Measurements from ENCODE around the gene TPM2. TPM values are rescaled to one million over a fixed set of nuclear protein-coding genes. Genes with fewer than 3 reads are reported as not detected.
"Not testable (repeated sequence)": the region's sequence is repeated elsewhere in the genome, so short reads cannot be mapped to it uniquely, and the experiment has no call there.

Gene TPM2
- total RNA-seq, 1 experiment from 2014 or later, result 544 TPM

DNA sequence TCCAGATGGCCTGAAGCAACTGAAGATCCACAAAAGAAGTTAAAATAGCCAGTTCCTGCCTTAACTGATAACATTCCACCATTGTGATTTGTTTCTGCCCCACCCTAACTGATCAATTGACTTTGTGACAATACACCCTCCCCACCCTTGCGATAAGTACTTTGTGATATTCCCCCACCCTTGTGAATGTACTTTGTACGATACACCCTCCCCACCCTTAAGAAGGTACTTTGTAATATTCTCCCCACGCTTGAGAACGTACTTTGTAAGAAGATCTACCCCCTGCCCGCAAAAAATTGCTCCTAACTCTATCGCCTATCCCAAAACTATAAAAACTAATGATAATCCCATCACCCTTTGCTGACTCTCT is 52.9 kb downstream of the TPM2 start:
- H3K27ac ChIP-seq (ENCODE audit: low read length); H3K27me3 ChIP-seq (ENCODE audit: control insufficient read depth, insufficient read depth, low read length); H3K9me3 ChIP-seq (ENCODE audit: control insufficient read depth, insufficient read depth, low read depth, low read length); H3K36me3 ChIP-seq (ENCODE audit: control insufficient read depth, insufficient read depth, low read length); DNase-seq (ENCODE audit: low read depth, low spot score); BruUV-seq (replicated peaks); CTCF ChIA-PET; H3K4me1 ChIP-seq (ENCODE audit: control insufficient read depth, insufficient read depth, low read length); POLR2A ChIA-PET; H3K4me3 ChIP-seq (ENCODE audit: low read depth in 2 of 2, low read length in 2 of 2); intact Hi-C loops (cut with micrococcal nuclease; ENCODE audit: unreplicated experiment); ATAC-seq; in situ Hi-C loops (cut with HindIII; ENCODE audit: low pct_unique_long_range_greater_than_20kb, low sequenced_read_pairs): not testable (repeated sequence)

DNA sequence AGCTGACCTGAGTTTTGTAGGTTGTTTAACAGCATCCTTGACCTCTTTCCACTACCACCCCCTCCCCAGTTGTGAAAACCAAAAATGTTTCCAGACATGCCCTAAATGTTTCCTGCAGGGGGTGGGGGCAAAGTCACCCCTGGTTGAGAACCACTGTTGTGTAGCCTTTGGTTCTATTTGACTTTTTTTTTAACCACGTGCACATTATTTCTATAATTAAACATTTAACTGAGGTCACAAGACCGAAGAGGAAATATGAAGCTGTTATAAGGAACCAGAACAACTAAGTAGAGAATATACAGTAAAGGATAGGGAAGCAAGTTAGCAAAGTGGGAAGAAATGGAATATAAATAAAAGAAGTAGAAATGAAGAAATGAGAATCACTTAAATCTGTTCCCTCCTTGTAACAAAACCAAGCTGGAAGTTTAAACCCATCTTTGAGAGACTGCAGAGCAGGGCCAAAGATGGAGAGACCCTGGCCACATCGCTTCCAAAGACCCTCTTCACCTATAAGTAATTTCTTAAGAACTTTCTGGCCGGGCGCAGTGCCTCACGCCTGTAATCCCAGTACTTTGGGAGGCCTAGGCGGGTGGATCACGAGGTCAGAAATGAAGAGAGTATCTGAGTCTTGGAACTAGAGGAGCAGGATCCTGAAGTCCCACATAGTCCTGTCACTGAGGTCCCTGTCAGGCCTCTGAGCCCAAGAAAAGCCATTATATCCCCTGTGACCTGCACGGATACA is 53.4 kb downstream of the TPM2 start:
- DNase-seq (ENCODE audit: low read depth, low spot score) (no peak), ATAC-seq (no peak)
- Histone ChIP-seq H3K27ac (ENCODE audit: low read length) (no peak overlapping the region), H3K4me1 (ENCODE audit: control insufficient read depth, insufficient read depth, low read length) (0 out of 2 replicates have a peak, but pooled peaks cover 3% of the 10 kb centered on the region), H3K36me3 (ENCODE audit: control insufficient read depth, insufficient read depth, low read length) (no peaks in the 10 kb centered on the region), H3K27me3 (ENCODE audit: control insufficient read depth, insufficient read depth, low read length) (no peaks in the 10 kb centered on the region), H3K4me3 (ENCODE audit: low read depth in 2 of 2, low read length in 2 of 2) (no peak overlapping the region), H3K9me3 (ENCODE audit: control insufficient read depth, insufficient read depth, low read depth, low read length) (no peaks in the 10 kb centered on the region)
- in situ Hi-C loops (cut with HindIII; ENCODE audit: low pct_unique_long_range_greater_than_20kb, low sequenced_read_pairs) (no loop called here), intact Hi-C loops (cut with micrococcal nuclease; ENCODE audit: unreplicated experiment) (no loop called here)
- TF ChIP-seq POLR2AphosphoS5 (IDR thresholded peaks at IDR 0.05; ENCODE audit: low read depth, low read length) (no peak), SIN3A (IDR thresholded peaks at IDR 0.05; ENCODE audit: borderline replicate concordance, insufficient read depth, low read depth, low read length) (no peak), TCF7L2 (IDR thresholded peaks at IDR 0.05; ENCODE audit: low read depth, low read length) (no peak)
- TF ChIP-seq, protein P1, sequence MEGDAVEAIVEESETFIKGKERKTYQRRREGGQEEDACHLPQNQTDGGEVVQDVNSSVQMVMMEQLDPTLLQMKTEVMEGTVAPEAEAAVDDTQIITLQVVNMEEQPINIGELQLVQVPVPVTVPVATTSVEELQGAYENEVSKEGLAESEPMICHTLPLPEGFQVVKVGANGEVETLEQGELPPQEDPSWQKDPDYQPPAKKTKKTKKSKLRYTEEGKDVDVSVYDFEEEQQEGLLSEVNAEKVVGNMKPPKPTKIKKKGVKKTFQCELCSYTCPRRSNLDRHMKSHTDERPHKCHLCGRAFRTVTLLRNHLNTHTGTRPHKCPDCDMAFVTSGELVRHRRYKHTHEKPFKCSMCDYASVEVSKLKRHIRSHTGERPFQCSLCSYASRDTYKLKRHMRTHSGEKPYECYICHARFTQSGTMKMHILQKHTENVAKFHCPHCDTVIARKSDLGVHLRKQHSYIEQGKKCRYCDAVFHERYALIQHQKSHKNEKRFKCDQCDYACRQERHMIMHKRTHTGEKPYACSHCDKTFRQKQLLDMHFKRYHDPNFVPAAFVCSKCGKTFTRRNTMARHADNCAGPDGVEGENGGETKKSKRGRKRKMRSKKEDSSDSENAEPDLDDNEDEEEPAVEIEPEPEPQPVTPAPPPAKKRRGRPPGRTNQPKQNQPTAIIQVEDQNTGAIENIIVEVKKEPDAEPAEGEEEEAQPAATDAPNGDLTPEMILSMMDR (IDR thresholded peaks at IDR 0.05), result no peak
- TF ChIP-seq, protein P2, sequence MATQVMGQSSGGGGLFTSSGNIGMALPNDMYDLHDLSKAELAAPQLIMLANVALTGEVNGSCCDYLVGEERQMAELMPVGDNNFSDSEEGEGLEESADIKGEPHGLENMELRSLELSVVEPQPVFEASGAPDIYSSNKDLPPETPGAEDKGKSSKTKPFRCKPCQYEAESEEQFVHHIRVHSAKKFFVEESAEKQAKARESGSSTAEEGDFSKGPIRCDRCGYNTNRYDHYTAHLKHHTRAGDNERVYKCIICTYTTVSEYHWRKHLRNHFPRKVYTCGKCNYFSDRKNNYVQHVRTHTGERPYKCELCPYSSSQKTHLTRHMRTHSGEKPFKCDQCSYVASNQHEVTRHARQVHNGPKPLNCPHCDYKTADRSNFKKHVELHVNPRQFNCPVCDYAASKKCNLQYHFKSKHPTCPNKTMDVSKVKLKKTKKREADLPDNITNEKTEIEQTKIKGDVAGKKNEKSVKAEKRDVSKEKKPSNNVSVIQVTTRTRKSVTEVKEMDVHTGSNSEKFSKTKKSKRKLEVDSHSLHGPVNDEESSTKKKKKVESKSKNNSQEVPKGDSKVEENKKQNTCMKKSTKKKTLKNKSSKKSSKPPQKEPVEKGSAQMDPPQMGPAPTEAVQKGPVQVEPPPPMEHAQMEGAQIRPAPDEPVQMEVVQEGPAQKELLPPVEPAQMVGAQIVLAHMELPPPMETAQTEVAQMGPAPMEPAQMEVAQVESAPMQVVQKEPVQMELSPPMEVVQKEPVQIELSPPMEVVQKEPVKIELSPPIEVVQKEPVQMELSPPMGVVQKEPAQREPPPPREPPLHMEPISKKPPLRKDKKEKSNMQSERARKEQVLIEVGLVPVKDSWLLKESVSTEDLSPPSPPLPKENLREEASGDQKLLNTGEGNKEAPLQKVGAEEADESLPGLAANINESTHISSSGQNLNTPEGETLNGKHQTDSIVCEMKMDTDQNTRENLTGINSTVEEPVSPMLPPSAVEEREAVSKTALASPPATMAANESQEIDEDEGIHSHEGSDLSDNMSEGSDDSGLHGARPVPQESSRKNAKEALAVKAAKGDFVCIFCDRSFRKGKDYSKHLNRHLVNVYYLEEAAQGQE (IDR thresholded peaks at IDR 0.05; ENCODE audit: insufficient read depth in 1 of 2, low read depth in 2 of 2, low read length in 1 of 2), result no peak
- BruUV-seq (replicated peaks), result no TSS peak
- POLR2A ChIA-PET, result no interaction called here
- CTCF ChIA-PET, result no interaction called here

DNA sequence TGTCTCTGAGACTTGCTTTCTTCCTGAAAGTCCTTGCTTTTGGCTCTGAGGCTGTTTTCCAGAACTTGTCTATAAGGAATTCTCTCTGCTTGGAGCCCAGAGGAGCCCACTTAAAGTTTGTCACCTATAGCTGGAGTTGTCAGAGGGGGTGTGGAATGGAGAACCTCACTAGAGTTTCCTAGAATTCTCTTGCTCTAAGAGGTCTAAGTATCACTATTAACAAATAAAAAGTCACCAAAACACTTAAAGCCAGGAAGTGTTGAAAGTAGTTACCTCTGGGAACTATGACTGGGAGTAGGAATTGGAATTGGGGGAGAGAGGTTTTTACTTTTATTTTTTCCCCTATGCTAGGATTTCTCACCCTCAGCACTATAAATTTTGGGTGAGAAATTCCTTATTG is 54.0 kb downstream of the TPM2 start:
- H3K4me1 ChIP-seq (ENCODE audit: control insufficient read depth, insufficient read depth, low read length), result 0 out of 2 replicates have a peak, but pooled peaks cover 3% of the 10 kb centered on the region
- H3K9me3 ChIP-seq (ENCODE audit: control insufficient read depth, insufficient read depth, low read depth, low read length), result no peaks in the 10 kb centered on the region
- DNase-seq (ENCODE audit: low read depth, low spot score) (no peak), ATAC-seq (no peak)
- no peak overlapping the region for H3K27ac ChIP-seq (ENCODE audit: low read length)
- intact Hi-C loops (cut with micrococcal nuclease; ENCODE audit: unreplicated experiment) (no loop called here), in situ Hi-C loops (cut with HindIII; ENCODE audit: low pct_unique_long_range_greater_than_20kb, low sequenced_read_pairs) (no loop called here)
- POLR2A ChIA-PET, result no interaction called here
- TF ChIP-seq, protein P1 (IDR thresholded peaks at IDR 0.05), result no peak
- no peak for TF ChIP-seq SIN3A (IDR thresholded peaks at IDR 0.05; ENCODE audit: borderline replicate concordance, insufficient read depth, low read depth, low read length)
- no peak for TF ChIP-seq POLR2AphosphoS5 (IDR thresholded peaks at IDR 0.05; ENCODE audit: low read depth, low read length)
- TF ChIP-seq TCF7L2 (IDR thresholded peaks at IDR 0.05; ENCODE audit: low read depth, low read length), result no peak
- TF ChIP-seq, protein P2 (IDR thresholded peaks at IDR 0.05; ENCODE audit: insufficient read depth in 1 of 2, low read depth in 2 of 2, low read length in 1 of 2), result no peak
- CTCF ChIA-PET, result no interaction called here
- H3K27me3 ChIP-seq (ENCODE audit: control insufficient read depth, insufficient read depth, low read length), result no peaks in the 10 kb centered on the region
- no peak overlapping the region for H3K4me3 ChIP-seq (ENCODE audit: low read depth in 2 of 2, low read length in 2 of 2)
- no TSS peak for BruUV-seq (replicated peaks)
- H3K36me3 ChIP-seq (ENCODE audit: control insufficient read depth, insufficient read depth, low read length), result no peaks in the 10 kb centered on the region

Data from Panc1 (cell line).